ENCODE measurements around the gene POC1B.

The POC1B gene

GRCh38 chr12:89384807-89385206 lies 141.0 kb downstream of the POC1B start:
- DNase-seq (ENCODE audit: low read depth), result no peak

DNA sequence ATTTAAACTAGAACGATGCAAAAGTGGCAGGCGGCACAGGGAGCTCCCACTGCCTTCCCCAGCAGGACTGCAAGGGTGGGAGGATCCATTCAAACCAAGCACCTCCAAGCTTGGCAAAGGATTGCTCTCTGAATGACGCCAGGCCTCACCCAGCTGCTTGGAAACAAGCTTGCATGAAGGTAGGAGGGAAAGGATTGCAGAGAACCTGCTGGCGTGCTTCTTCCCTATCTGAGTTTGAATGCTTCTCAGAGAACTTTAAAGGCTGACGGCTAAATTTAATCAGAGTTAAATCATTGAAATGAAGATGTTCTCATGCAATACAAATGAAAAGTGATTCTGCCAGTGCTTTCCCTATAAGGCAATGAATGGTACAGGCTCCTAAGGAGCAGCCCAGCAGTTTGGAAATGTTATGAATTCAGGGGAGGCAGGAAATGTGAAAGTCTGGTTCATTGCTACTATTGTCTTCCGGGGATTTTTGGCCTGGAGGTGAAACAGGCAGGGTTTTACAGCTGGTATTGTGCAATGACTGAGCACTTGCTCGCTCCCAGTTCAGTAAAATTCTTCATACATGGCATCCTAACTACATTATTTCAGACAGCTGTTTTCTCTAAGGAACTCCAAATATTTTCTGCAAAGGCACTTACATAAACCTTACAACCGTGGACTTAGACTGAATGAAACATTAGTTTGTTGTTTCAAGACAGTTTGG lies 141.6 kb downstream of the POC1B start:
- DNase-seq (ENCODE audit: low read depth), result peak; percentile 94

DNA sequence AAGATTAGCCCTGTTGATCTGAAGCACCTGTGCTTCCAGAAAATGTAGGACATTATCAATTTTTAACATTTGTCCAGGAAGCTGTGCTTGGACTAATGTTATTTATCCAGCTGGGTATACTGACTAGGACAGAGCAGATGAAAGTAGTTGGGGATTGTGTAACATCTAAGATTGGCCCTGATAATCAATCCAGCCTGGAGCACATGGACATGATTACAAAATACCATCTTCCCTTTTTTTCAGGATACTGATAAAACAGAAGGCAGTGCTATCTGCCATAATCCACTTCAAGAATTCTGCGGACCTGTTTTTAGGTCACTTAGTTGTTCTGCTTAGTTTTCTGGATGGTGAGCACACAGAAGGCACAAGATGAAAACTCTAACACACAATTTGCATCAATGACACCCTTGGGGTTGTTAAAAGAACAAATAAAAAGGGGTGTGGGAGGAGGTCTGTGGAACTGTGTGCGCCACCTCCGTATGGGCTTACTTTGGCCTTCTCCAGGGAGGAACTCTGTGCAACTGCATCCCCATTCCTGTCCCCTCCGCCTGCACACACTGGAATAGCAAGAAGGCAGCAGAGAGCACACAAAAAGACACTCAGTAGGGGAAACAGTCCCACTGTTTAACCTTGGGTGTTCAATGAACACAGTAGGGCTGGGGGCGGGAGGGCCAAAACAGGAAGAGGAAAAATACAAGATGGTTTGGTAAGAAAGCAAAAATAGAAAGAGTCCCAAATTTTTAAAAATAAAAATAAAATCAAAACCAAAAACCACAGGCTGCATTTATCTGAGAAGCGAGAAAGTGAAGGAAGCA lies 142.4 kb downstream of the POC1B start:
- peak; percentile 55 for DNase-seq (ENCODE audit: low read depth)

DNA sequence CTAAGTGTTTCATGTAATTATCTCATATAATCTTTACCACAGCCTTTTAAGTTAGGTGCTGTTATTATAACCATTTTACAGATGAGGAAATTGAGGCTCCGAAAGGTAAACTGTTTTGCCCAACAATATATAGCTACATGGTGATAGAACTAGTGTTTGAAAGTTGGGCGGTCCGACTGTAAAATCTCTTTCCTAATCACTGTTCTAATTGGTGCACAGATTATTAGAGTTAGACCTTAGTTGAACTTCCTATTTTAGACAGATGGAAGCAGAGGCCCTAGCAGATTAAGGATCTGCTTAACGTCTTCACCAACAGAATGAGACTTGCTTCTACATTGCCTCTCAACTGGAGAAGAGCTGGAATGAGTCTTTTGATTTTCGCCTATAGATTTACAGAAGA lies 143.5 kb downstream of the POC1B start:
- DNase-seq (ENCODE audit: low read depth), result no peak

DNA sequence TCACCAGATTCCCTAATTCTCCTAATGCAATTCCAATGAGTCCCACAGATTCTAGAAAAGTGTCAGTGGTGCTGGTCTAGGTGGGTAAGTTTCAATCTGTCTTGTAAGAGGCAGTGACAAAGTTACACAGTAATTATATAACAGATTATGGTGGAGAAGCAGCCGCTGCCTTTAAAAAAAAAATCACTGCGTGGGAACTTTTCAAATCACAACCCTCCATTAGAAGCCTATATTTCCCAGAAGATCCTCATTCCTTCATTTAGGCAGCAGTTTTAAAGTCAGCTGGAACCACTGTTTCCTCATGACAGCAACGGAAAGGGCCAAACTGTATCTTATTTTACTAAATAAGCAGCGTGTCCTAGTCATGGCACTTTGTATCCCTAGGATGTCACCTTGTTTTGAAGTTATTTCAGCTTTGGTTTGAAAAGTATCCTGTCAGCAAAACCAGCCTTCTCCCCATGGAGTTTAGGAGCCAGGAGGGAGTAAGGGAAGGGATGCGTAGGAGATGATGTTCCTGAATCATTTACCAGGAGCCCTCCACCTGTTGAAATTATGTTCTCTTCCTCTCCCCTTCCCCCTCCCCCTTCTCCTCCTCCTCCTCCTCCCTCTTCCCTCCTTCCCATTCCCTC lies 145.9 kb downstream of the POC1B start:
- no peak for DNase-seq (ENCODE audit: low read depth)

GRCh38 chr12:89379148-89379838 lies 146.6 kb downstream of the POC1B start:
- DNase-seq (ENCODE audit: low read depth), result no peak

DNA sequence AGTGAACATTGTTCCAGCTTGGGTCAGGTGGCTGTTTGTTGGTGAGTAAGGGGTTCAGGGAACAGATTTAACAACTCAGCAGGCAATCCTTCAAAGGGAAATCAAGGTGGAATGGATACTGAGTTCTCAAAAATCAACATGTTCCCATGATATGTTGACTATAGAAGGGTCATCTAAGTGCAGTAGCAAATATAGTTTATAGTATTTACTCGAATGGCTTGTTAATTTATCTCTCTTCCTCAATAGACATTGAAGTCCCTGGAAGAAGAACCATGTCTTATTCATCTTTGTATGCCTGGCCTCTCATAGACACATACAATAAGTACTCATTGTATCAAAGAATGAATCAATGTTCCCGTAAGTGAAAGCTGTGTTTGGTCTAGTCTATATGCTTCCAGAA lies 149.0 kb downstream of the POC1B start:
- no peak for DNase-seq (ENCODE audit: low read depth)

DNA sequence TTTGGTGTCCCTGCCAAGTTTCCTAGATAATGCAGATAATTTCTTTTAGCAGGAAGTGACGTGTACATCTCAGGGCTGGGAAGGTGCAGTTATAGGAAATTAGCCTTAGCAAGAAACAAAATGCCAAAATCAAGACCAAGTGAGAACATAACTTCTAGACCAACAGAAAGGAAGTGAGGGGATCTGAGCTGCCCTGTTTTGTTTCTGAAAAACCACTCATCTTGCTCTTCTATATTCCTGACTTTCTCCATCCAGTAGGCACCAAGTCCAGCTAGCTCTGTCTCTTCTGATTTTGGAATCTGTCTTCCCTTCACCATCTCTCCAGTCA lies 149.7 kb downstream of the POC1B start:
- no peak for DNase-seq (ENCODE audit: low read depth)

DNA sequence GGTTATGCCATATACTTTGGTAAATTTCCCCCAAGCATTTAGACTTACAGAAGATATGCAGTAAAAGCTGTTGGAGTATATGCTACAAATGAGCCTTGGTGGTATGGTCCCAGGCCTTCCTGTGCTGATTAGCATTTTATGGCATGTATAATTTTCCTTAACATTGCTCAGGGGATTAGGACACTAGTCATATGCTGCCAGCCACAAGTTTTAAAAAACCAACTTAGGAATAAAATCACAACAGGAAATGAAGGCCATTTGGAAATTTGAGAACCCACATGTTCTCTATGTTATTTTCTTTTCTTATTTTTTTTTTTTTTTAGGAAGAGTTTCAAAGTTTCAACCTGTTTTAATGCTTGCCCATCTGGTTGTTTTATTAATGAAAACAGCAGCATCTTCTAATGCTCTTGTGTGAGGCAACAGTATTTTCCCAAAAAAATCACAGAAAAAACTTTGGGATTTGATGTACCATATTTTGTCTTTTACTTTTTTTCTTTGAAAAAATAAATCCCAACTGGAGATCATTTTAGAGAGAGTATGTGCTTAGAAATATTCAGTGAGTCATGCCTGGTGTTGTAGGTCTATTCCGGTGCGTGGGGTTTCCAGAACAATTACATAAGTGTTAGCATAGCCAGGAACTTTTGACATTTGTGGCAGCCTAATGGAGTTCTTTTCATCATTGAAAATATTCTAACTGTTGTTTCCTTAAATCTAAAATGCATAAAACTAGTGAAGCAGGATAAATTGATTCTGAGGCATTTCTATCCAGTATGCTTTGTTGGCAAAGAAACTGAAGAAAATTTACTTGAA lies 151.9 kb downstream of the POC1B start:
- DNase-seq (ENCODE audit: low read depth), result peak; percentile 89

DNA sequence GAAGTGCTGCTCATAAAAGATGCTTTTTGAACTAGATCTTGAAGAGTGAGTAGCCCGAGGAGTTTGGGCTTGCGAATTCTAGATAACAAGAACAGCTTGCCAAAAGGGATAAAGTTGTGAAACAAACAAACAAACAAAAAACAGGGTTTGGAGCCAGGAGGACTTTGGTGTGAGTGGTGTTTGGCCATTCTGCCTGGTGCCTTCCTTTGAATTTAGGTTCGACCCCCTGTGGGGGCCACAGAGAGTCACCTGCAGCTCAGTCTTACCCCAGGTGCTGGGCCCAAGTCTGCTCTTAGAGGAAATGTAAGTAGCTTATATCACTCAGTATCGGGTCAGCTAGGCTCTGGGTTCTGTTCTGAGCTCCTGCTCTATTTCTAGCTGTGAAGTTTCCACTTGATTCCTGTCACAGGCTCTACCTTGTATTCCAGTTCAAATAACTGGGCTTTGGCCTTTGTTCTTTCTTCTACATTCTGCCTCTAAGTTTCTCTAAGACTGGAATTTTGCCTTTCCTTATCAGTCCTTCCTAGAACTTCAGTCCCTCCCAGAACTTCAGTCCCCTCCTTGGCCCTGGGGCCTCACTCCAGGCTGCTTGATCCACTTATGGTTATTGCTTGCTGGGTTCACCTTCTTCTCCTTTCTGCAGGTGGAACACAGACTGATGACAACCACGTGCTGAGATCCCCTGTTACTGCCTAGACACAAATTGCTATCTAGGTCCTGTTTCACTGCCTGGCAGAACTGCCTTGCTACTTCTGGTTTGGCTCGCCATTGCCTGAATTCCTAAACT lies 153.1 kb downstream of the POC1B start:
- no peak for DNase-seq (ENCODE audit: low read depth)

DNA sequence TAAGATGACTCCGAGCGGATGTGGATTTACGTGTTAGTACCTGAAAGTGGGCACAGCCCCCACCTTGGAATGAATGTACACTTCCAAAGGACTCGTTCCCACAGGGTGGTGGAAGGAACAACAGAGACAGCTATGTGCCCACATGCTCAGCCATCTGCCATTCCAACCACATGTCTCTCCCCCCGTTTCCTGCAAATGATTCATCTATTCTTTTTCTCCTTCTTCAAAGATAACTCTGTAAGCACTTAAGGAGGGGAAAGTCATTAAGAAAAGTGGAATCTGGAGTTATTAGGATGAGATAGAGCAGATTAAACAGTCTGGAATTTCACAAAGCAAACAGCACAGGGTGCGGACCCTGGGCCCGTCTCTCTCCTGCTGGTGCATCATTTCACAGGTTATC lies 155.0 kb downstream of the POC1B start:
- DNase-seq (ENCODE audit: low read depth), result peak; percentile 96

DNA sequence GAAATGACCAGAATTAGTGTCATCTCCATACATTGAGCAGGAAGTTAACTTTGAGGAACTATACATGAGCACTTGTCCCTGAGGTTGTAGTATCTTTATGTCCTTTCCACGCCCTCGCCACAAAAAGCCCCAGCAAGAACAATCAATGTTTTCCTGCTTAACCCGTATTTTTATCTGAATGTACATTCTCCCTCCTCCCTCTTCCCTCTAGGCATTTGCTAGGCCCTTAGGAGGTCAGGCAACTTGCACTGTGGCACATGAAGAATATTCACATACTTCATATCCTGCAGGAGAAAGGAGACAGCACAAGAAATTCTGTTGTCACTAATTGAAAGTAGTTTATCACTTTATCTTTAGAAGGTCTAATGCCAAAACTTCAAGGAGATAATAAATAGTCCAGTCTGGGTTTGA lies 155.4 kb downstream of the POC1B start:
- no peak for DNase-seq (ENCODE audit: low read depth)

Measured in amniotic epithelial cell (primary cell).